ENCODE measurements around the gene ELAVL4.

DNA sequence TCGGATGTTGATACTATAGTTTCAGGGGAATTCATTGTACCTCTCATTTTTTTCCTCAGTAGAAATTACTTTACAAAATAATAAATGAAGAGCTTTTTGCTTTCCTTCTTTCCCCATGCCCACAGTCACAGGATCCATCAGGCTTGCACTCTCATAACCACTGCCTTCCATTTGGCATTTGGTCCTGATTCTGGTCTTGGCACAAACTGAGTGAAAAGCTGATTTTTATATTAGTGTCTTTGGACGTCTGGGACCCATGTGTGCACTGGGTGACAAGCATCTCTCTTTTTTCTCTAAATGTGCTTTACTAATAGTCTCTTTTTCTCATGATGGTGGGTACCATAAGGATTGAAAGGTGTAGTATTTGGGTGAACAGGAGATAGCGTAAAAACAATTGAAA lies 2.8 kb downstream of the ELAVL4 start:
- TF ChIP-seq EP300 (IDR thresholded peaks at IDR 0.05) = no peak
- no peak for TF ChIP-seq POLR2A (IDR thresholded peaks at IDR 0.05)
- TF ChIP-seq, protein P1, sequence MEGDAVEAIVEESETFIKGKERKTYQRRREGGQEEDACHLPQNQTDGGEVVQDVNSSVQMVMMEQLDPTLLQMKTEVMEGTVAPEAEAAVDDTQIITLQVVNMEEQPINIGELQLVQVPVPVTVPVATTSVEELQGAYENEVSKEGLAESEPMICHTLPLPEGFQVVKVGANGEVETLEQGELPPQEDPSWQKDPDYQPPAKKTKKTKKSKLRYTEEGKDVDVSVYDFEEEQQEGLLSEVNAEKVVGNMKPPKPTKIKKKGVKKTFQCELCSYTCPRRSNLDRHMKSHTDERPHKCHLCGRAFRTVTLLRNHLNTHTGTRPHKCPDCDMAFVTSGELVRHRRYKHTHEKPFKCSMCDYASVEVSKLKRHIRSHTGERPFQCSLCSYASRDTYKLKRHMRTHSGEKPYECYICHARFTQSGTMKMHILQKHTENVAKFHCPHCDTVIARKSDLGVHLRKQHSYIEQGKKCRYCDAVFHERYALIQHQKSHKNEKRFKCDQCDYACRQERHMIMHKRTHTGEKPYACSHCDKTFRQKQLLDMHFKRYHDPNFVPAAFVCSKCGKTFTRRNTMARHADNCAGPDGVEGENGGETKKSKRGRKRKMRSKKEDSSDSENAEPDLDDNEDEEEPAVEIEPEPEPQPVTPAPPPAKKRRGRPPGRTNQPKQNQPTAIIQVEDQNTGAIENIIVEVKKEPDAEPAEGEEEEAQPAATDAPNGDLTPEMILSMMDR (IDR thresholded peaks at IDR 0.05) = no peak

Data from upper lobe of left lung (tissue), 4 donors.